Activated CD4-positive, alpha-beta T cell treated with anti-CD3 and anti-CD28 coated beads, Interleukin-2, amount 10 ng/mL, durations not matched to agents 24 days and 14 days (primary cell): ENCODE measurements around the gene RTF1. TPM values are rescaled to one million over a fixed set of nuclear protein-coding genes. Genes with fewer than 3 reads are reported as not detected.

Experiments used
- DNase-seq: peaks from one replicate; pipeline ENCODE4 v3.0.0; 2022
- H3K27ac Mint-ChIP-seq: one replicate; pipeline ENCODE4 v1.8.0; 2022; ENCODE audit warnings: mild to moderate bottlenecking, mixed read lengths
- H3K27me3 Mint-ChIP-seq: one replicate; pipeline ENCODE4 v1.8.0; 2022; ENCODE audit warnings: mixed read lengths
- H3K36me3 Mint-ChIP-seq: one replicate; pipeline ENCODE4 v1.8.0; 2022; ENCODE audit warnings: low read depth, mild to moderate bottlenecking, mixed read lengths
- H3K4me1 Mint-ChIP-seq: one replicate; pipeline ENCODE4 v1.8.0; 2021; ENCODE audit warnings: mixed read lengths
- H3K4me3 Mint-ChIP-seq: one replicate; pipeline ENCODE4 v1.8.0; 2022; ENCODE audit warnings: mild to moderate bottlenecking, moderate library complexity, mixed read lengths
- H3K9me3 Mint-ChIP-seq: one replicate; pipeline ENCODE4 v1.8.0; 2021; ENCODE audit warnings: mixed read lengths
- intact Hi-C: fragments of 100-400 bp; cut with micrococcal nuclease; formaldehyde crosslinking; loops from one replicate; pipeline ENCODE4 v1.15.1; 2023
- total RNA-seq: library from RNA; stranded (reverse); gene quantifications from 2 replicates; pipeline ENCODE4 v1.2.3, GENCODE V29; 2022

The RTF1 gene
- total RNA-seq, 1 donor from 2014 or later, result 38.1 TPM

DNA sequence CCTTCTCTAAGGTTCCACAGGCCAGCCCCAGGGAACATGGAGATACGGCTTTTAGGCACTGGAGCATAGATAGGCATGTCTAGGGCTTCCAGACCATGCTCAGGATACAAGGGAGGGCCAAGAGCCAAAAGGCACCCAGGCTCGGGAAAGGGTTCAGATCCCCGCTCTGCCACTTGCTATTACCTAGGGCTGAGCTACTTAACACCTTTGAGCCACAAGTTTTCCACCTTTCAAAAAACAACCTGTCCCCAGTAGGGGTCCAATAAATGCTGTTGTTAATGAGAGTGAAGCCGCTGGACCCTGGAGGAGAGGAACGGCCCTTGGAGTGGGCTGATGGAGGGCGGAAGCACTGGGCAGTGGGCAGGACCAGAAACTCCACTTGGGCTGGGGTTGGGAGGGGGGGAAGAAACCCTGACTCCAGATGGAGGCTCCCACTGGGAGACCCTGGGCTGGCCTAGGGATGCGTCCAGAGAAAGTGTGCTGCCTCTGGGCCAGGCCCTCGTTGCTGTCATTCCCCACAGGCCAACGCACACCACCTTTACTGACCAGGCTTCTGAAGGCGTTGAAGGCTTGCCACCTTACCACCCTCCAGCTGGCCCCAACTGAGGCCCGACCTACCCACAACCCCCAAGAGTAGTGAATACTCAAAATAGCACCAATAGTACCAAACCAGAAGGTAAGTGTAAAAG is 68.2 kb downstream of the RTF1 start:
- Mint-ChIP-seq H3K4me1 (peaks cover 31% of the 10 kb centered on the region), H3K27me3 (peaks cover 2% of the 10 kb centered on the region), H3K9me3 (peaks cover under 1% of the 10 kb centered on the region), H3K36me3 (peaks cover 29% of the 10 kb centered on the region), H3K4me3 (no peak overlapping the region), H3K27ac (no peak overlapping the region)
- intact Hi-C loops, result loop anchor here (10.0 kb wide), 1 partner anchor 210 kb away; no protein-coding TSS in a partner anchor
- no peak for DNase-seq

DNA sequence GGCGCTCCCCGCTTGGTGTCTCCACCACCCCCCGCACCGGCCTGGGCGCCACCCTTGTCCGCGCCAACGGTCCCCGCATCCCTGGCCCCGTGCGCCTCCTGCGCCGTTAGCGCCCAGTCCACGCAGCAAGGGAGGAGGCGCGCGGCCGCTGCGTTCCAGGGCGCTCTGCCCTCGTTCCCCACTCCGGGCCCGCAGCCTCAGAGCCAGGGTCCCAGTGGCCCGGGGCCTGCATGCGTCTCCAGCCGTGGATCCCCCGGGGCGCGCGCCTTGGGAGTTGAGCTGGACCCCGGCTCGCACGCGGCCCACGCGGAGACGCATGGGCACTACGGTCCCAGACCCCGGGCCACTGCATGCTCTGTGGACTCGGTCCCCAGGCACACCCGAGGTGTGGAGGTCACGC is 69.4 kb downstream of the RTF1 start:
- Mint-ChIP-seq H3K27me3 (peaks cover 2% of the 10 kb centered on the region), H3K27ac (no peak overlapping the region), H3K4me1 (peaks cover 40% of the 10 kb centered on the region), H3K36me3 (peaks cover 18% of the 10 kb centered on the region), H3K4me3 (no peak overlapping the region), H3K9me3 (peaks cover 4% of the 10 kb centered on the region)
- no peak for DNase-seq
- intact Hi-C loops, result loop anchor here (10.0 kb wide), 1 partner anchor 209 kb away; no protein-coding TSS in a partner anchor

DNA sequence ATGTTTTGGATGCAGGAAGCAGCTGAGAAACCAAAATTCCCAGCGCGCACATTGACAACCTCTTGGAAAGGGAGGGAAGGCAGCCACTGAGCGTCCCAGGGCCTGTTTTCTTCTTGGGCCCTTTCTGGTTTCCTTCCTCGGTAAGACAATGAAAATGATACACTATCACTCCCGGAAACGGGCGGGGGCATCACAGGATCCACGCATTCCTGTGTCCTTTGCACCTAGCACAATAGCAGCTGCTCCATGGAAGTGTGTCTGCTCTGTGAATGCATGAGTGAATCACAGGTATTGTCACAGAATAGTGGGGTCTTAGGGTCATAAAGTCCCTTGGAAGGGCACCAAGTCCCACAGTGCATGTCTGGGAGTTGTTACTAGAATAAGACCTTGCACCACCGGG is 70.5 kb downstream of the RTF1 start:
- Mint-ChIP-seq H3K27ac (peak overlapping the region; percentile 64), H3K4me3 (no peak overlapping the region), H3K9me3 (peaks cover 4% of the 10 kb centered on the region), H3K27me3 (peaks cover 7% of the 10 kb centered on the region), H3K36me3 (peaks cover 10% of the 10 kb centered on the region), H3K4me1 (peaks cover 47% of the 10 kb centered on the region)
- intact Hi-C loops, result loop anchor here (10.0 kb wide), 1 partner anchor 207 kb away; no protein-coding TSS in a partner anchor
- no peak for DNase-seq

DNA sequence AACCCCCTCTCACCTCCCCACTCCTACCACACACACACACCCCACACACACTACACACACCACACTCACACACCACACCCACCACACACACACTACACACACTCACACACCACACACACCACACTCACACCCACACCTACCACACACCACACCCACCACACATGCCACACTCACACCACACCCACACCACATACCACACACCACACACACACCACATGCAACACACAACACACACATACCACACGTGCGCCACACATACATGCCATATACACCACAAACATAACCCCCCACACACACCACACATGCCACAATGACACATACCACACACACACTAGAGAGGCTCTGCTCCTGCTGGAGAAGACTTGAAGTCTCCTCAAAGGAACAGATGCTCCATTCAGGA is 70.9 kb downstream of the RTF1 start:
- intact Hi-C loops, result loop anchor here (10.0 kb wide), 1 partner anchor 207 kb away; no protein-coding TSS in a partner anchor
- Mint-ChIP-seq H3K4me1 (peaks cover 49% of the 10 kb centered on the region), H3K27me3 (peaks cover 9% of the 10 kb centered on the region), H3K4me3 (peak overlapping the region; percentile 7), H3K9me3 (peaks cover 4% of the 10 kb centered on the region), H3K27ac (peak overlapping the region; percentile 64), H3K36me3 (peaks cover 8% of the 10 kb centered on the region)
- DNase-seq, result peak; percentile 74

DNA sequence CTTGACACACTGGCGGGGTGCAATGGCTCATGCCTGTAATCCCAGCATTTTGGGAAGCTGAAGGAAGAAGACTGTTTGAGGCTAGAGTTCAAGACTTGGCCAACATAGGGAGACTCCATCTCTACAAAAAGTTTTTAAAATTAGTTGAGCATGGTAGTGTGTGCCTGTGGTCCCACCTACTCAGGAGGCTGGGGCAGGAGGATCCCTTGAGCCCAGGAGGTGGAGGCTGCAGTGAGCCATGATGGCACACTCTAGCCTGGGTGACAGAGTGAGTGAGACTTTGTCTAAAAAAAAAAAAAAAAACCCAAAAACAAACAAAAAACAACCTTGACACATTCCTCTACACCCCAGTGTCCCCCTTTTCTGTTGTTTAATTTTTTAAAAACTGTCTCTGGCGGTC is 72.7 kb downstream of the RTF1 start:
- intact Hi-C loops, result loop anchor here (2.0 to 10.0 kb wide), 8 partner anchors 67 to 997 kb away; partner anchors contain the start of genes EHD4, JMJD7, NUSAP1 and OIP5

DNA sequence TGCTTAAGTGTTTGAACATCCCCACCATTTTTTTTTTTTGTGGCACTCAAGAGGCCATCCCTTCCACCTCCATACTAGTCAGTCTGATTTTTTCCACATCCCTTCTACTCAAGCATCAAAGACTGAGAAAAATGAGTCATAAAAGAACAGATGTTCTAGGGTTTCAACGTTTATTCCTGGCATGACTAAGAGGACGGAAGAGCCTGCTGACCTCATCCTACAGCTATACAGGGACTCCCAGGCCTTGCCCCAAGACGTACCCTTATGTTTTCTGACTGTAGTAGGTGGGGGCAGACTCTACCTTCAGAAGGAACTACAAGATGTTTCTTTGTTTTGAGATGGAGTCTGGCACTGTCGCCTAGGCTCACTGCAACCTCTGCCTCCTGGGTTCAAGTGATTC is 73.5 kb downstream of the RTF1 start:
- Mint-ChIP-seq H3K36me3 (peaks cover 4% of the 10 kb centered on the region), H3K4me1 (peaks cover 41% of the 10 kb centered on the region), H3K4me3 (peak overlapping the region; percentile 4), H3K27ac (peak overlapping the region; percentile 22), H3K9me3 (peaks cover 4% of the 10 kb centered on the region), H3K27me3 (peaks cover 11% of the 10 kb centered on the region)
- intact Hi-C loops, result loop anchor here (2.0 to 5.0 kb wide), 7 partner anchors 68 to 998 kb away; partner anchors contain the start of genes EHD4, JMJD7, NUSAP1 and OIP5
- DNase-seq, result peak; percentile 82

More for the DNA sequence above, 72.7 kb downstream of the RTF1 start:
- no peak for DNase-seq
- Mint-ChIP-seq H3K27ac (no peak overlapping the region), H3K9me3 (peaks cover 4% of the 10 kb centered on the region), H3K36me3 (peaks cover 4% of the 10 kb centered on the region), H3K4me1 (peaks cover 39% of the 10 kb centered on the region), H3K4me3 (no peak overlapping the region), H3K27me3 (peaks cover 9% of the 10 kb centered on the region)

DNA sequence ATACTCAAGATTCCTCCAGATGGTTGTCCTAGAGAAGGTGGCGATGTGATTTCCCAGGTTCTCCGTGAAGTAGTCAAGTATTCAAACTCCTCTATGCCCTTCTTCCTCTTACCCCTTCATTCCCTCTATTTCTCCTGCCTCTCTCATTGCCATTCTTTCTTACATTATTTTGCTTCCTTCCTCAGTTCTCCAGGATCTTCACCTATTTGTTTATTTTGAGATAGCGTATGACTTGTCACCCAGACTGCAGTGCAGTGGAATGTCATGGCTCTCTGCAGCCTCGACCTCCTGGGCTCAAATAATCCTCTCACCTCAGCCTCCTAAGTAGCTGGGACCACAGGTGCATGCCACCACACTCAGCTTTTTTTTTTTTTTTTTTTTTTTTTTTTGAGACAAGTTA is 75.0 kb downstream of the RTF1 start:
- peaks cover 19% of the 10 kb centered on the region for H3K27me3 Mint-ChIP-seq
- no peak for DNase-seq
- peak overlapping the region; percentile 51 for H3K27ac Mint-ChIP-seq
- peaks cover 42% of the 10 kb centered on the region for H3K4me1 Mint-ChIP-seq
- peaks cover 4% of the 10 kb centered on the region for H3K36me3 Mint-ChIP-seq
- peak overlapping the region; percentile 25 for H3K4me3 Mint-ChIP-seq
- intact Hi-C loops, result loop anchor here (2.0 to 5.0 kb wide), 7 partner anchors 70 to 1000 kb away; partner anchors contain the start of genes EHD4, JMJD7, NUSAP1 and OIP5
- peaks cover 4% of the 10 kb centered on the region for H3K9me3 Mint-ChIP-seq

DNA sequence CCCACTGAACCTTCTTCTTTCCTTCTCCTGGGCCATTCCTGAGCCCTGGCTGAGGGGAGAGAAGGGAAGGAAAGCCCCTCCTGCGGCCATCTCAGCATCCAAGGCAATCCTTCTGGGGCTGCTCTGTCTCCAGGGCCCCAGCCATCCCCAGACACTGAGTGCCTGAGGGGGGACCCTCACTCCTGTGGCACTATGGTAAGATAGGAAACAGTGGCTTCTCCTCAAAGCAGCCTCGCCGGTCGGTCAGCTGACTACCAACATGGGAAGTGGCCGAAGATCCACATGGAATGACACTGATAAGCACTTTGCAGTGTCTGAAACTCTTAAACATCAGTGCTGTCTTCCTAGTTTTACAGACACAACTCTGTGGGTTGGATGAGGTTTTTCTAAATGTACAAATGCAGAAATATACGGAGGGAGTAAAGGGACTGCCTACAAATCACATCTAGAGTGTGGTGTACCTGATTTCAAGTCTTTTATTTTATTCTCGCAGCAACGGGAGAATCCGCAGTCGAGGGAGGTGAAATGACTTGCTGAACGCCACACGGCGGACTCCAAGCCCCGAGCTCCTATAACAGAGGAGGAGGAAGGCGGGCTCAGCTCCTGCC is 75.8 kb downstream of the RTF1 start:
- Mint-ChIP-seq H3K27ac (peak overlapping the region; percentile 84), H3K4me1 (peaks cover 39% of the 10 kb centered on the region), H3K27me3 (peaks cover 27% of the 10 kb centered on the region), H3K9me3 (peaks cover 4% of the 10 kb centered on the region), H3K36me3 (peaks cover 3% of the 10 kb centered on the region), H3K4me3 (peak overlapping the region; percentile 75)
- peak; percentile 59 for DNase-seq
- intact Hi-C loops, result loop anchor here (1.0 to 5.0 kb wide), 7 partner anchors 10 to 1000 kb away; partner anchors contain the start of genes EHD4 and JMJD7

DNA sequence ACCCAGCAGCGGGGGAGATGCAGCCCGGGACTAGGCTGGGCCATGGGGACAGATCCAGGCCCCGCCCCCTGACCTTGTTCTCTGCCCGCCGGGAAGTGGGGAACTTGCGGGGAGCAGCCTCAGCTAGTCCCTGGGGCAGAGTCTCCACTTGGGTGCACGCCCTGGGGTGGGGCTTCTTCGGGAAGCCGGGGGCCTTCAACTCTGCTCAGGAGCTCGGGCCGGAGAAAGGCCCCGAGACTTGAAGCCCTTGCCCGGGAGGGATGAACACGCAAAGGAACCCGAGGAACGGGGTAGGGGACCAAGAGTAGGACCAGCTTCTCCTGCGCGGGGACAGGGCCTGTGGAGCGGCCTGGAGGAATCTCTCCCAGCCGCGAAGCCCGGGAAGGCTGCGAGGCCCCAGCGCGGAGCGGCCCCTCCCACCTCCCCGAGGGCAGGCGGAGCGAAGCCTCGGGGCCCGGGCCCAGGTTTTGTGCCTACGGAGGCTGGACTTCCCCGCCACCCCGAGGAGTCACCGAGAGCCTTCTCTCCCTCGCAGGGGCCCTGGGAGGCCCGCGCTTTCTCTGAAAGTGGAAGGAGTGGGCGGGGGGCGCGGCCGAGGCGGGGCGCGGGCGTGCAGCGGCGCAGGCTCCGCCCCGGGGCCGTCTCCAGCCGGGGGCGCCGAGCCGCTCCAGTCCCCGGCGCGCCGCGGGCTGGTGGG is 76.5 kb downstream of the RTF1 start, which contains the start of gene ITPKA:
ITPKA (plus strand) TSS at position 670 of the 697 bp plus-strand sequence. CDS start 54 bp downstream, outside the sequence.
- H3K4me1 Mint-ChIP-seq, result peaks cover 36% of the 10 kb centered on the region
- H3K9me3 Mint-ChIP-seq, result peaks cover 4% of the 10 kb centered on the region
- peak; percentile 95 for DNase-seq
- peak within 1 kb of the TSS; percentile 75 for H3K4me3 Mint-ChIP-seq
- no peaks in the 10 kb centered on the region for H3K36me3 Mint-ChIP-seq
- peaks cover 30% of the 10 kb centered on the region for H3K27me3 Mint-ChIP-seq
- peak within 1 kb of the TSS; percentile 84 for H3K27ac Mint-ChIP-seq
- intact Hi-C loops, result loop anchor here (1.0 to 5.0 kb wide), 7 partner anchors 9 to 1001 kb away; partner anchors contain the start of genes EHD4 and JMJD7

DNA sequence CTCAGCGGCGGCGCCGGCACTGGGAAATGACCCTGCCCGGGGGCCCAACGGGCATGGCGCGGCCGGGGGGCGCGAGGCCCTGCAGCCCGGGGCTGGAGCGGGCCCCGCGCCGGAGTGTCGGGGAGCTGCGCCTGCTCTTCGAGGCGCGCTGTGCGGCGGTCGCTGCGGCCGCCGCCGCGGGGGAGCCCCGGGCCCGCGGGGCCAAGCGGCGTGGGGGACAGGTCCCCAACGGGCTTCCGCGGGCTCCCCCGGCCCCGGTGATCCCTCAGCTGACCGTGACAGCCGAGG is 77.0 kb downstream of the RTF1 start:
- no peak for DNase-seq
- Mint-ChIP-seq H3K27ac (no peak overlapping the region), H3K4me1 (peaks cover 33% of the 10 kb centered on the region), H3K9me3 (peaks cover 4% of the 10 kb centered on the region), H3K27me3 (peaks cover 35% of the 10 kb centered on the region), H3K4me3 (peak overlapping the region; percentile 58), H3K36me3 (no peaks in the 10 kb centered on the region)
- intact Hi-C loops, result loop anchor here (1.0 to 5.0 kb wide), 7 partner anchors 8 to 1002 kb away; partner anchors contain the start of genes EHD4 and JMJD7

DNA sequence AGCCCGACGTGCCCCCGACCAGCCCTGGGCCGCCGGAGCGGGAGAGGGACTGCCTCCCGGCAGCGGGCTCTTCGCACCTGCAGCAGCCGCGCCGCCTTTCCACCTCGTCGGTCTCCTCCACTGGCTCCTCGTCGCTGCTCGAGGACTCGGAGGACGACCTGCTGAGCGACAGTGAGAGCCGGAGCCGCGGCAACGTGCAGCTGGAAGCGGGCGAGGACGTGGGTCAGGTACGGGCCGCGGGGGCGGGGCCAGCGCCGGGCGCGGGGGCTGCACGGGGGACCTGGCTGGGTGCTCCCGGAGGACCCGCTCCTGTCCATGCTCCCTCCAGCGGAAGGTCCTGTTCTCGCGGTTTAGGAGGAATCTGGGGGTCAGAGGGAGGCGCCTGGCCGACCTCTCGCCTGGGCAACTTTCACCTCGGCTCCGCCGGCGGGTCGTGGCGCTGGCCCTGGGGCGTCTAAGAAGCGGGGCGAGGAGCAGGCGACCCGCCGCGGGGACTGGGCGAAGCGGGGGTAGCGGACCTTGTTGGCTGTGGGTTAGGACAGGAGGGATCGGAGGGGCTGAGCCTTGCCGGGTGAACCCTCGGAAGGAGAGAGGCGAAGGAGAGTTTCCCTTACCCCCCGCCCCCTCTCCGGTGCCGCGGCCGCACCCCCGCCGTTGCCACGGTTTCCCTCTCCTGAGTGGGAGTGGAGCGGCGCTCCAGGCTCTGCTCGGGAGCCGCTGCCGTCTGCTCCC is 77.5 kb downstream of the RTF1 start:
- DNase-seq, result peak; percentile 84
- Mint-ChIP-seq H3K36me3 (no peaks in the 10 kb centered on the region), H3K4me3 (peak overlapping the region; percentile 75), H3K9me3 (peaks cover 4% of the 10 kb centered on the region), H3K27ac (no peak overlapping the region), H3K27me3 (peaks cover 39% of the 10 kb centered on the region), H3K4me1 (peaks cover 30% of the 10 kb centered on the region)
- intact Hi-C loops, result loop anchor here (5.0 kb wide), 6 partner anchors 72 to 1002 kb away; partner anchors contain the start of genes EHD4 and JMJD7

DNA sequence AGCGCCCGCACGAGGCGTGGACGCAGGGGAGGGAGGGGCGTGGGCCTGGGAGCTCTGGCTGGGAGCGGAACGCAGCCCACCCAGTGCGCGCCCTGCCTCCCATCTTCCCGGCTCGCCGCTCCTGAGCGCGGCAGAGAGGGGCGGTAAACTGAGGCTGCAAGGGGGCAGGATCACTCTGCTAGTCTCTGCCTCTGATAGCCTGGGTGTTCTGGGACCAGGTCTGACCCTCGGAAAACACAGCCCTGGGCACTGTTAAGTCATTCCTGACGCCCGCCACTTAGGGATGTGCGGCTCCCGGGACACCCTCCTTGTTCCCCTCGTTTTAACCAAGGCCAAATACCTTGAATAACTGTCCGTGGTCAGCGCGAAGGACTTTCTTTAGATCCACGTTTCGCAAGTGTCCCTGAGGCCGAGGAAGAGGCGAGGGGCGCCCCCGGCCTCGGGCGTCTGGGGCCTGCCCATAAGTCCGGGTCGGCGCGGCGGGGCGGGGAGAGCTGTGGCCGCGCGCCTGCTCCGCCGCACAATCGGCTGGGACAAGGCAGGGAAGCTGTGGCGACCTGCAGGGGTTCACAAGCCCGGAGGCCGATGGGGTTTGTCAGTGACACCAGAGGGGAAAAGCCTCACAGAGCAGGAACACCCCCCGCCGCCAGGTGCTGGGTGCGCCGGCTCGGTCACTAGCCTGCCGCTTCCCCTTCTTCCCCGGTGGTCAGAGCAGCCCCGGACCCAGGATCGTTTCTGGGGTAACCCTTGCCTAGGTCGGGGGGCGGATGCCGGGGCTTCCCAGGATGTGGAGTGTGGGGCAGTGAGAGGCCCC is 78.2 kb downstream of the RTF1 start:
- DNase-seq, result peak; percentile 80
- intact Hi-C loops, result loop anchor here (5.0 kb wide), 6 partner anchors 73 to 1003 kb away; partner anchors contain the start of genes EHD4 and JMJD7
- no peaks in the 10 kb centered on the region for H3K36me3 Mint-ChIP-seq
- H3K9me3 Mint-ChIP-seq, result peaks cover 3% of the 10 kb centered on the region
- H3K4me1 Mint-ChIP-seq, result peaks cover 29% of the 10 kb centered on the region
- H3K4me3 Mint-ChIP-seq, result peak overlapping the region; percentile 68
- peaks cover 46% of the 10 kb centered on the region for H3K27me3 Mint-ChIP-seq
- no peak overlapping the region for H3K27ac Mint-ChIP-seq
